GM12878 (cell line): Measurements from ENCODE around the gene IFIT2. TPM values are rescaled to one million over a fixed set of nuclear protein-coding genes. Genes with fewer than 3 reads are reported as not detected.
A peak's percentile ranks its signal among the peaks of the same experiment; 100 is the strongest.

Source experiments
- ATAC-seq: fragments of 200-7000 bp; cut with Tn5 transposase; 3 replicates; pipeline ENCODE4 v1.9.1; 2020; ENCODE audit warnings: mild to moderate bottlenecking, moderate library complexity
- BruUV-seq: library from RNA; stranded (reverse); fragments of 400-500 nt; replicated peaks from 2 replicates; lab custom pipeline; 2021; lab: Mats Ljungman, UMichigan
- CTCF ChIA-PET: fragments of 300-600 bp; sonication (Branson Sonifier 250); formaldehyde crosslinking; extraction: SDS; loops from one replicate; lab custom pipeline; 2021; ENCODE audit warnings: inconsistent platforms; lab: Yijun Ruan, JAX
- POLR2A ChIA-PET: fragments of 350-600 bp; formaldehyde crosslinking; extraction: SDS; loops from one replicate; lab custom pipeline; 2021; ENCODE audit warnings: inconsistent platforms; lab: Charles Lee
- RAD21 ChIA-PET: fragments of 300-600 bp; sonication (Branson Sonifier 250); formaldehyde crosslinking; loops from one replicate; lab custom pipeline; 2023; ENCODE audit warnings: antibody characterized with exemption; ENCODE audit not compliant: unreplicated experiment; lab: Charles Lee
- SMC1A ChIA-PET: fragments of 300-600 bp; sonication (Branson Sonifier 250); formaldehyde crosslinking; loops from one replicate; lab custom pipeline; 2023; ENCODE audit not compliant: unreplicated experiment, uncharacterized antibody; lab: Charles Lee
- DNase-seq: peaks from one replicate; pipeline ENCODE4 v3.0.0-alpha.2; 2011; ENCODE audit warnings: low read depth, low spot score
- FAIRE-seq: peaks from 3 replicates; lab custom pipeline; 2011; peaks lifted over from hg19 to GRCh38; lab: Jason Lieb, UNC
- H2AFZ ChIP-seq: 2 replicates; pipeline ENCODE4 v1.6.0; 2011; ENCODE audit warnings: low read depth, low read length, control low read depth; ENCODE audit not compliant: control insufficient read depth
- H3K27ac ChIP-seq: 2 replicates; pipeline ENCODE4 v1.5.1; 2011; ENCODE audit warnings: control low read depth; ENCODE audit not compliant: control insufficient read depth, insufficient read depth
- H3K27me3 ChIP-seq, 2 experiments: replicated peaks in 1 of 2; 2 replicates each; pipeline versions ENCODE4 v1.6.0 to v1.6.1; 2011; ENCODE audit warnings: low read length in 1 of 2; ENCODE audit not compliant: control insufficient read depth in 2 of 2, insufficient read depth in 2 of 2
- H3K36me3 ChIP-seq, 2 experiments: 2 replicates each; pipeline ENCODE4 v1.5.1; 2011; ENCODE audit warnings: low read length in 1 of 2; ENCODE audit not compliant: control insufficient read depth in 2 of 2, insufficient read depth in 2 of 2
- H3K4me1 ChIP-seq: 2 replicates; pipeline ENCODE4 v1.6.1; 2011; ENCODE audit warnings: mild to moderate bottlenecking, low read length, moderate library complexity, mixed read lengths; ENCODE audit not compliant: control insufficient read depth, insufficient read depth
- H3K4me2 ChIP-seq: 2 replicates; pipeline ENCODE4 v1.6.0; 2011; ENCODE audit warnings: control low read depth; ENCODE audit not compliant: control insufficient read depth, insufficient read depth
- H3K4me3 ChIP-seq: fragments of 200-600 bp; sonication (generic); 2 replicates; pipeline ENCODE4 v1.5.1; 2016
- H3K79me2 ChIP-seq: 2 replicates; pipeline ENCODE4 v1.6.0; 2011; ENCODE audit warnings: low read length; ENCODE audit not compliant: control insufficient read depth, insufficient read depth
- H3K9ac ChIP-seq: 2 replicates; pipeline ENCODE4 v1.8.0; 2011; ENCODE audit warnings: low read length, control low read depth, mixed read lengths; ENCODE audit not compliant: control insufficient read depth, insufficient read depth
- H3K9me3 ChIP-seq: replicated peaks from 3 replicates; pipeline ENCODE4 v1.5.1; 2011; ENCODE audit warnings: mild to moderate bottlenecking, low read length; ENCODE audit not compliant: control insufficient read depth, insufficient read depth
- H4K20me1 ChIP-seq: 2 replicates; pipeline ENCODE4 v1.6.0; 2011; ENCODE audit not compliant: control insufficient read depth, insufficient read depth
- RAD51 ChIP-seq: fragments of 450-650 bp; IDR thresholded peaks from 2 replicates; pipeline ENCODE4 v1.6.1; 2016; ENCODE audit warnings: moderate library complexity, mild to moderate bottlenecking, inconsistent platforms
- WGBS: methylation state at CpG from one replicate; pipeline ENCODE4 v1.1.6; 2016; ENCODE audit warnings: low lambda C conversion rate; ENCODE audit not compliant: insufficient replicate concordance, insufficient coverage; ENCODE audit errors: missing lambda C conversion rate; 5-methylcytosine and 5-hydroxymethylcytosine counted together
- in situ Hi-C: fragments of 300-500 bp; cut with MboI; formaldehyde crosslinking; loops from 9 replicates; pipeline ENCODE4 v1.14.3; 2018; ENCODE audit warnings: mixed read lengths
- intact Hi-C: fragments of 100-400 bp; cut with micrococcal nuclease; formaldehyde crosslinking; loops from one replicate; pipeline ENCODE4 v1.14.2; 2022; ENCODE audit not compliant: unreplicated experiment
- polyA plus RNA-seq, 11 experiments: library from polyadenylated mRNA; depleted of rRNA in 4 of 11; unstranded in 6 of 11; stranded (reverse) in 5 of 11; fragments of >200 nt; fragmentation: Nextera tagmentation in 4 of 11; fragmentation: Illumina TruSeq in 1 of 11; extraction: Ambion mirVana in 4 of 11; extraction: Trizol in 1 of 11; gene quantifications; 1 replicate in 1 of 11; 2 replicates in 10 of 11; pipeline versions ENCODE4 v1.2.1 to v1.2.3, GENCODE V29; 2011 to 2016; ENCODE audit warnings: inconsistent platforms in 2 of 11, missing spikeins in 2 of 11, low read depth in 1 of 11
- total RNA-seq, 4 experiments: library from RNA; depleted of rRNA in 3 of 4; stranded (reverse); fragments of >200 nt in 3 of 4; fragmentation: Illumina TruSeq in 1 of 4; extraction: Trizol in 1 of 4; gene quantifications; 2 replicates each; pipeline versions ENCODE4 v1.2.1 to v1.2.3, GENCODE V29; 2013 to 2021
- TF ChIP-seq, protein P1 (sequence below): fragments of 450-650 bp; IDR thresholded peaks from 2 replicates; pipeline ENCODE4 v1.6.1; 2017; ENCODE audit warnings: mild to moderate bottlenecking, low read depth, inconsistent platforms; ENCODE audit not compliant: poor library complexity, severe bottlenecking
- TF ChIP-seq, protein P2 (sequence below): IDR thresholded peaks from 2 replicates; pipeline ENCODE4 v1.6.1; 2011; ENCODE audit warnings: low read depth, mild to moderate bottlenecking, low read length, moderate library complexity, borderline replicate concordance; ENCODE audit errors: extremely low read depth

The IFIT2 gene
- total and polyA plus RNA-seq, 10 of the 15 experiments (the other 5 are each of a cell fraction or from before 2014, with no cell fraction given) = 5.2 to 14.8 (median 9.7) TPM

DNA sequence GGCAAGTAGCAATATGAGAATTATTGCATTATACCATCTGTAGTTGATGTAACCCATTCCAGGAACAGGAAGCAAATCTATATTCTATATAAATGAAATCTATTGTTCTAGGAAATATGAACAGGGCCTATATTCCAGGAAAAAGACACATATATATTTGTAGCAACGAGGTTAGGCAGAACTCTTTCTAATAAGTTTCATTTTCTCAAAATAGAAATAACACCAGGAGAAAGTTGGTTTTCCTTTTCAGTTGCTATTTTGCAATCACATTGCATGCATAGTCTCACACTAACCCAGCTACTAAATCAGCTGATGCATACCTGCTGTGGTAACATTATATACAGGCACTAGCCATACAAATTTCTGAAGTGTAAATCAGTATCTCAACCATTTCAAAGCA lies 6.2 kb upstream of the IFIT2 start:
- no peak for FAIRE-seq
- in situ Hi-C loops = no loop called here
- no peak overlapping the region for H3K27ac ChIP-seq
- no peak overlapping the region for H3K9ac ChIP-seq
- H3K79me2 ChIP-seq = no peaks in the 10 kb centered on the region
- H3K36me3 ChIP-seq = no peaks in the 10 kb centered on the region
- no peak for DNase-seq
- no peak overlapping the region for H3K4me2 ChIP-seq
- intact Hi-C loops = no loop called here
- no TSS peak for BruUV-seq
- TF ChIP-seq, protein P1, sequence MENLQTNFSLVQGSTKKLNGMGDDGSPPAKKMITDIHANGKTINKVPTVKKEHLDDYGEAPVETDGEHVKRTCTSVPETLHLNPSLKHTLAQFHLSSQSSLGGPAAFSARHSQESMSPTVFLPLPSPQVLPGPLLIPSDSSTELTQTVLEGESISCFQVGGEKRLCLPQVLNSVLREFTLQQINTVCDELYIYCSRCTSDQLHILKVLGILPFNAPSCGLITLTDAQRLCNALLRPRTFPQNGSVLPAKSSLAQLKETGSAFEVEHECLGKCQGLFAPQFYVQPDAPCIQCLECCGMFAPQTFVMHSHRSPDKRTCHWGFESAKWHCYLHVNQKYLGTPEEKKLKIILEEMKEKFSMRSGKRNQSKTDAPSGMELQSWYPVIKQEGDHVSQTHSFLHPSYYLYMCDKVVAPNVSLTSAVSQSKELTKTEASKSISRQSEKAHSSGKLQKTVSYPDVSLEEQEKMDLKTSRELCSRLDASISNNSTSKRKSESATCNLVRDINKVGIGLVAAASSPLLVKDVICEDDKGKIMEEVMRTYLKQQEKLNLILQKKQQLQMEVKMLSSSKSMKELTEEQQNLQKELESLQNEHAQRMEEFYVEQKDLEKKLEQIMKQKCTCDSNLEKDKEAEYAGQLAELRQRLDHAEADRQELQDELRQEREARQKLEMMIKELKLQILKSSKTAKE = peak; percentile 35
- TF ChIP-seq, protein P2, sequence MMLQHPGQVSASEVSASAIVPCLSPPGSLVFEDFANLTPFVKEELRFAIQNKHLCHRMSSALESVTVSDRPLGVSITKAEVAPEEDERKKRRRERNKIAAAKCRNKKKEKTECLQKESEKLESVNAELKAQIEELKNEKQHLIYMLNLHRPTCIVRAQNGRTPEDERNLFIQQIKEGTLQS = no peak
- peak; percentile 42; the same call in 1 of the 2 replicates for TF ChIP-seq RAD51
- ATAC-seq = peak; percentile 75
- WGBS = 35% methylated on average over 1 of the region's 1 CpG
- H3K27me3 ChIP-seq = no peaks in the 10 kb centered on the region
- ChIA-PET SMC1A (interaction anchor here (1.2 to 4.4 kb wide), 5 partner anchors 19 to 96 kb away, joined by 3 to 60 read pairs (median 4); partner anchors contain the start of gene IFIT1), CTCF (interaction anchor here (1.1 to 3.6 kb wide), 4 partner anchors 11 to 103 kb away, joined by 3 to 56 read pairs (median 4); no protein-coding TSS in a partner anchor), RAD21 (interaction anchor here (0.7 to 4.0 kb wide), 7 partner anchors 32 to 198 kb away, joined by 3 to 31 read pairs (median 5); partner anchors contain the start of genes IFIT3, IFIT5 and LIPA), POLR2A (interaction anchor here (0.6 kb wide), 1 partner anchor 753 kb away, joined by 5 read pairs; no protein-coding TSS in a partner anchor)
- H4K20me1 ChIP-seq = no peaks in the 10 kb centered on the region
- H3K9me3 ChIP-seq = no peaks in the 10 kb centered on the region
- H3K4me1 ChIP-seq = peaks cover 12% of the 10 kb centered on the region; the same call in 1 of the 2 replicates
- no peak overlapping the region for H2AFZ ChIP-seq
- no peak overlapping the region for H3K4me3 ChIP-seq
